Measurements from ENCODE around the gene MRPL49.
A peak's percentile ranks its signal among the peaks of the same experiment; 100 is the strongest.

Gene MRPL49

DNA sequence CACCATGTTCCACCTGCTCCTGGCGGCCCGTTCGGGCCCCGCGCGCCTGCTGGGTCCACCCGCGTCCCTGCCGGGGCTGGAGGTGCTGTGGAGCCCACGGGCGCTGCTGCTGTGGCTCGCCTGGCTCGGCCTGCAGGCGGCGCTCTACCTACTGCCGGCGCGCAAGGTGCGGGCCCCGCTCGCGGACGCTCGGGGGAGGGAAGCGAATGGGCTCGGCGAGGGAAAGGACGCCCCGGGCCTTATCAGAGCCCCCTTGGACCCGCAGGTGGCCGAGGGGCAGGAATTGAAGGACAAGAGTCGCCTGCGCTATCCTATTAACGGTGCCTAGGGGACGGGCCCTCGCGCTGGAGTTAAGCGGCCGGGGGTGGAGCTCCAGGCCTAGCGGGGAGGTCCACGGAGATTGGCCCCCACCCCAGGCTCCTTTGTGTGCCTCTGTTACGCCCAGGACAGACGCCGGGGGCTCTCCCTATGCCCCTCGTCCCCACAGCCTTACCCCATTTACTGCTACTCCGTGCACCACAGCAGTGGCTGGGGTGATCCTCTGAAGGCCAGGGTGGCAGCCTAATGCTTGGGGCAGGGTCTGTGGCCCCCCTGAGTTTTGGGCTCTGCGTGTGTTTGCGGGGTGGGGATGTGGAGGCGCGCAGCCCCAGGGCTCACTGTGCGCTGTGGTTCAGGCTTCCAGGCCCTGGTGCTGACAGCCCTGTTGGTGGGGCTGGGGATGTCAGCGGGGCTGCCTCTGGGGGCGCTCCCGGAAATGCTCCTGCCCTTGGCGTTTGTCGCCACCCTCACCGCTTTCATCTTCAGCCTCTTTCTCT is 9.4 kb upstream of the MRPL49 start:
- peak overlapping the region; percentile 30 for H2AFZ ChIP-seq (ENCODE audit: low read length, unreplicated experiment)
- H3K4me3 ChIP-seq (ENCODE audit: low read depth, low read length): peak overlapping the region; percentile 63
- peaks cover 13% of the 10 kb centered on the region for H3K79me2 ChIP-seq (ENCODE audit: control insufficient read depth, insufficient read depth, low read length, unreplicated experiment)
- no peaks in the 10 kb centered on the region for H3K36me3 ChIP-seq (ENCODE audit: insufficient read depth, low read length)
- no peaks in the 10 kb centered on the region for H3K27me3 ChIP-seq (ENCODE audit: insufficient read depth, low read length)
- no peak overlapping the region for H3K27ac ChIP-seq (ENCODE audit: low read depth, low read length)
- peaks cover 12% of the 10 kb centered on the region for H3K4me1 ChIP-seq (ENCODE audit: control insufficient read depth, insufficient read depth, low read length, unreplicated experiment)

DNA sequence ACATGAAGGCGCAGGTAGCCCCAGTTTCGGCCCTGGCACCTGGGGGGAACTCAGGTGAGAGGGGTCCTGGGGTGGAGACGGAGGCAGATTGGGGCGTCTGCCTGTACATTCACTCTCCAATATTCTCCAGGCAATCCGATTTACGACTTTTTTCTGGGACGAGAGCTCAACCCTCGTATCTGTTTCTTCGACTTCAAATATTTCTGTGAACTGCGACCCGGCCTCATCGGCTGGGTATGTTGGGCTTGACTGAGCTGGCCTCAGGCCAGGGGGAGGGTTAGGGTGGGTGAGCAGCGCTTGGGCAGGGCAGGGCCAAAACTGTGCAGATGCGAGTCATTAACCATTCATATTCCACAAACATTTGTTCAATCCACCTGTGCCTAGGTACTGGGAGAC is 8.8 kb upstream of the MRPL49 start:
- Histone ChIP-seq H3K4me1 (ENCODE audit: control insufficient read depth, insufficient read depth, low read length, unreplicated experiment) (peaks cover 12% of the 10 kb centered on the region), H2AFZ (ENCODE audit: low read length, unreplicated experiment) (no peak overlapping the region), H3K36me3 (ENCODE audit: insufficient read depth, low read length) (no peaks in the 10 kb centered on the region), H3K27ac (ENCODE audit: low read depth, low read length) (no peak overlapping the region), H3K79me2 (ENCODE audit: control insufficient read depth, insufficient read depth, low read length, unreplicated experiment) (peaks cover 13% of the 10 kb centered on the region), H3K4me3 (ENCODE audit: low read depth, low read length) (0 out of 2 replicates have a peak overlapping the region, but pooled peaks have one; percentile 63), H3K27me3 (ENCODE audit: insufficient read depth, low read length) (no peaks in the 10 kb centered on the region)

DNA sequence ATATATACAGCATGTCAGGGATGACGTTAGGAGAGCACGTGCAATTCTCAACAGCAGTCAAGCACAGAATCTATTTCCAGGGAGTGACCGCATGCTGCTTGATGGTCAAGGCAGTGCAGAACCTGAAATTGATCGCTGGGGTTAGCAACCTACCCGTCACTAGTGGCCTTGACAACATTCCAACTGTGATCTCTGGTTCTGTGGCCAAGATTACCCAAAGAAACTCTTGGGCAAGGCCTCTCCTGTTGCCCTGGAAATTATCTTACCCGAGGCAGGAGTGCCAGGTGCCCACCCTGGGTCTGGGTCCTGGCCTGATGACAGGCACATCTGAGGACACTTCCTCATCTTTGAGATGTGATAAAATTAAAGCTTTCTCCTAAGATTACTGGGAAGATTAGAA is 8.3 kb upstream of the MRPL49 start:
- Histone ChIP-seq H3K4me1 (ENCODE audit: control insufficient read depth, insufficient read depth, low read length, unreplicated experiment) (peaks cover 12% of the 10 kb centered on the region), H3K27me3 (ENCODE audit: insufficient read depth, low read length) (no peaks in the 10 kb centered on the region), H3K4me3 (ENCODE audit: low read depth, low read length) (no peak overlapping the region), H3K79me2 (ENCODE audit: control insufficient read depth, insufficient read depth, low read length, unreplicated experiment) (peaks cover 13% of the 10 kb centered on the region), H3K36me3 (ENCODE audit: insufficient read depth, low read length) (no peaks in the 10 kb centered on the region), H3K27ac (ENCODE audit: low read depth, low read length) (no peak overlapping the region), H2AFZ (ENCODE audit: low read length, unreplicated experiment) (no peak overlapping the region)

DNA sequence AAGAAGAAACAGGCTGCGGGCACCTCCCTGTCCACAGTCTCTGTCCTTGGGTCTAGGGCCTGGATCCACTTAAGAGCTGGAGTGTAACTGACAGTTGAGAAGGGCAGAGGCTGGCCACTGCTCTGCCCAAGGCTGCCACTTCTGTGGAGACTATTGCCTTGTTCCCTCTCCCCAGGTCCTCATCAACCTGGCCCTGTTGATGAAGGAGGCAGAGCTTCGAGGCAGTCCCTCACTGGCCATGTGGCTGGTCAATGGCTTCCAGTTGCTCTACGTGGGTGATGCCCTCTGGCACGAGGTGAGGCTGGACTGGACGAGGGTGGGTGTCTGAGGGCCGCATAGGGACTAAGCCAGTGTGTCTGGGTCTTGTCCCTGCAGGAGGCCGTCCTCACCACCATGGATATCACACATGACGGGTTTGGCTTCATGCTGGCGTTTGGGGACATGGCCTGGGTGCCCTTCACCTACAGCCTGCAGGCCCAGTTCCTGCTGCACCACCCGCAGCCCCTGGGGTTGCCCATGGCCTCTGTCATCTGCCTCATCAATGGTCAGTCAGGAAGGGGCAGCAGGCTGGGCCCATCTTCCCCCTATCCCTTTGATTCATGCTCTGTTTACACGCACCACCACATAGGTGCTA is 7.5 kb upstream of the MRPL49 start:
- H3K4me1 ChIP-seq (ENCODE audit: control insufficient read depth, insufficient read depth, low read length, unreplicated experiment): peaks cover 12% of the 10 kb centered on the region
- H3K27ac ChIP-seq (ENCODE audit: low read depth, low read length): no peak overlapping the region
- H3K4me3 ChIP-seq (ENCODE audit: low read depth, low read length): no peak overlapping the region

DNA sequence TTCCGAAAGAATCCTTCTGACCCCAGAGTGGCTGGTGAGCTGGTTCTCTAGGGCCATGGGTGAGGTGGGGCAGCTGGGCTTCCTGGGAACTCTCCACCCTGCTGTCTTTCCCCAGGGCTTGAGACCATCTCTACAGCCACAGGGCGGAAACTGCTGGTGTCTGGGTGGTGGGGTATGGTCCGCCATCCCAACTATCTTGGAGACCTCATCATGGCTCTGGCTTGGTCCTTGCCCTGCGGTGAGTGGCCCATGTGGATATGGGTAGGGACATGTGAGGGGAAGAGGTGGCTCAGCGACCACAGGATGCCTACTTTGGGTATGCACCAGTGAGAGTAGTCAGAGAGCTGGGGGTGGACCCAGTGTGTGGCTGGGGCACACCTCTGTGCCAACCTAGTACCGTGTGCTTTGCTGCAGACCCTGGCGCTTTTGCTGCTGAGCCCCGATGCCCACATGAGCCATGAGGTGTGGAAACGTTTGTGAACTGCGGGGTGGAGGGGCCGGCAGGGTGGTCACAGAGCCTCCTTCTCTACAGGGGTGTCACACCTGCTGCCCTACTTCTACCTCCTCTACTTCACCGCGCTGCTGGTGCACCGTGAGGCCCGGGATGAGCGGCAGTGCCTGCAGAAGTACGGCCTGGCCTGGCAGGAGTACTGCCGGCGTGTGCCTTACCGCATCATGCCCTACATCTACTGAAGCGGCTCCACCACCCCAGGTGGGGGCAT is 6.6 kb upstream of the MRPL49 start:
- Histone ChIP-seq H2AFZ (ENCODE audit: low read length, unreplicated experiment) (no peak overlapping the region), H3K4me1 (ENCODE audit: control insufficient read depth, insufficient read depth, low read length, unreplicated experiment) (peaks cover 13% of the 10 kb centered on the region), H3K27ac (ENCODE audit: low read depth, low read length) (no peak overlapping the region), H3K4me3 (ENCODE audit: low read depth, low read length) (peak overlapping the region; percentile 78; the same call in 1 of the 2 replicates), H3K27me3 (ENCODE audit: insufficient read depth, low read length) (no peaks in the 10 kb centered on the region), H3K79me2 (ENCODE audit: control insufficient read depth, insufficient read depth, low read length, unreplicated experiment) (peaks cover 24% of the 10 kb centered on the region), H3K36me3 (ENCODE audit: insufficient read depth, low read length) (peaks cover 8% of the 10 kb centered on the region; the same call in 1 of the 2 replicates)

More for the DNA sequence above, 7.5 kb upstream of the MRPL49 start:
- peaks cover 2% of the 10 kb centered on the region; the same call in 1 of the 2 replicates for H3K36me3 ChIP-seq (ENCODE audit: insufficient read depth, low read length)
- peaks cover 15% of the 10 kb centered on the region for H3K79me2 ChIP-seq (ENCODE audit: control insufficient read depth, insufficient read depth, low read length, unreplicated experiment)
- H2AFZ ChIP-seq (ENCODE audit: low read length, unreplicated experiment): no peak overlapping the region
- H3K27me3 ChIP-seq (ENCODE audit: insufficient read depth, low read length): no peaks in the 10 kb centered on the region

DNA sequence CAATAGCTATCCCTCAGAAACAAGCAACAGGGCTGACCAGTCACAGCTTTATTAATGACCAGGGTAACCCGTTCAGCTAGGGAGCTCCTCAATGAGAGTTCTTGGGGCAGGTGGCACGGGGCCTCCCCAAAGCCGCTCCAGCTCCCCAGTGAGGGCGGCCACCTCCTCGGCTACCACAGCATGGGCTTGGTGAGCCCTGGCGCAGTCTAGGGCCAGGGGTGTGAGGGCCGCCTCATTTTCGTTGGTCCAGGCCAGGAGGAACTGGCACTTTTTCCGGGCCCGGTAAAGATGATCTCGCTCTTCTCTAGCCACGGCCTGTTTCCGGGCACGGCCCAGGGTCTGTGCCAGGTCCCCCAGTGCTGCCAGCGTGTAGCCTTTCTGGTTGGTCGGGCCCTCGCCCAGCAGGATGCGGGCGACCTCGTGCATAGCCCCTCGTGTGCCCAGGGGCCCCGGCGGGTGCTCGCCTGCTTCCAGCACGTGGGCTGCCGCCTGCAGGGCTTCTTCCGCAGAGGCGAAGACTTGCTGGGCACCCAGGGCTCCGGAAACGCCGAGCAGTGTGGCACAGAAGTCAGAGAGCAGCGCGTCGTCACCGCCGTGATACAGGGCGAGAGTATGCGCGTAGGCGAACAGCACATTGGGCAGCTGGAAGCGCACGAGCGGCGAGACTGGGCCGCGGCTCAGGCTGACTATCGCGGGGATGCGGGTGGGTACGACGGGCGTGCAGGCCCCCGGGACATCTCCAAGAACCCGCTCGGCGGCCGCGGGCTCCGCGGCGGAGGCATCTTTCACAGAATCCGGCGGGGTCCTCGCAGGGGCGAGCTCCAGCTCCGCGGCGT is 5.5 kb upstream of the MRPL49 start:
- Histone ChIP-seq H3K27ac (ENCODE audit: low read depth, low read length) (peak overlapping the region; percentile 65), H3K4me3 (ENCODE audit: low read depth, low read length) (peak overlapping the region; percentile 78), H2AFZ (ENCODE audit: low read length, unreplicated experiment) (no peak overlapping the region), H3K79me2 (ENCODE audit: control insufficient read depth, insufficient read depth, low read length, unreplicated experiment) (peaks cover 34% of the 10 kb centered on the region), H3K27me3 (ENCODE audit: insufficient read depth, low read length) (no peaks in the 10 kb centered on the region), H3K4me1 (ENCODE audit: control insufficient read depth, insufficient read depth, low read length, unreplicated experiment) (peaks cover 19% of the 10 kb centered on the region), H3K36me3 (ENCODE audit: insufficient read depth, low read length) (peaks cover 13% of the 10 kb centered on the region; the same call in 1 of the 2 replicates)

DNA sequence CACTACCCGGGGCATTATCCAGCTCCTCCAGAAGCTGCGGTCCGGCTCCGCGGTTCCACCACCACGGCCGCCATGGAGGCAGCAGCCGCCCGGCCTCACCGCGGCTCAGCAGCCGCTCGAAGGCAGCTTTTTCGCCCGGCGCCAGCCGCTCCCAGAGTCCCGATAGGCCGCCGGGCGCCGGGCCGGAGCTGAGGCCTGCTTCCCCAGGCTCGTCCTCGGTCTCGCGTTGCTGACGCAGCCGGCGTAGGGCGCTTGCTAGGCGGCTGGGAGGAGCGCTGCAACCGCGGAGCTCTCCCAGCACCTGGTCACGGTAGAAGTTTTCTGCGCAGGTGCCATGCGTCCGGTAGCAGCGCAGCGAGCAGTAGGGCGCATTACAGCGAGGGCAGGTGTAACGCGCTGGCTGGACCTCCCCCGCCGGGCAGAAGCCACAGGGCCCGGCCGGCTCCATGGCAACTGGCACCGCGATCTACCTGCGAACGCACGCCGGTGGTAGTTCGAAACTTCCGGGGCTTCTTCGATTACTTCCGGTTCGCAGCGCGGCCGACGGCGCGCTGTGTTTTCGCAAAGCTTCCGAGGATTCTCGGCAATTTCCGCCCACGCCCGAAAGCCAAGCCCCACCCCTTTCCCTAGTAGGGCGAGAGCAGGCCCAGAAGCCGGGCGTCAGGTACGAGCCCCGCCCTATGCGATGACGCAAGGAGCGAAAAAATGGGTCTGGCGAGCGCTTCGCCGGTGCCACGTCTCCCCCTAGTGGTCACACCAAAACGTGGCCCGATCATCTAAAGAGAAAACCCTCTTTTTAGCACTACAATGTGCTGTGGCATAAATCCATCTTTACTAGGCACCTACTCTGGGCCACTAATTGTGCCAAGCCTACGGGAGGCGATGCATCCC is 4.7 kb upstream of the MRPL49 start, which contains the start of gene ZNHIT2:
TSS of gene ZNHIT2 (minus strand) at position 496 of the 891 bp plus-strand sequence. CDS start at position 448, 48 bp downstream.
- H3K27me3 ChIP-seq (ENCODE audit: insufficient read depth, low read length): no peaks in the 10 kb centered on the region
- peaks cover 15% of the 10 kb centered on the region for H3K4me1 ChIP-seq (ENCODE audit: control insufficient read depth, insufficient read depth, low read length, unreplicated experiment)
- no peak within 1 kb of the TSS for H2AFZ ChIP-seq (ENCODE audit: low read length, unreplicated experiment)
- peak within 1 kb of the TSS; percentile 65 for H3K27ac ChIP-seq (ENCODE audit: low read depth, low read length)
- peak within 1 kb of the TSS; percentile 78 for H3K4me3 ChIP-seq (ENCODE audit: low read depth, low read length)
- H3K36me3 ChIP-seq (ENCODE audit: insufficient read depth, low read length): peaks cover 13% of the 10 kb centered on the region; the same call in 1 of the 2 replicates
- H3K79me2 ChIP-seq (ENCODE audit: control insufficient read depth, insufficient read depth, low read length, unreplicated experiment): peaks cover 42% of the 10 kb centered on the region

DNA sequence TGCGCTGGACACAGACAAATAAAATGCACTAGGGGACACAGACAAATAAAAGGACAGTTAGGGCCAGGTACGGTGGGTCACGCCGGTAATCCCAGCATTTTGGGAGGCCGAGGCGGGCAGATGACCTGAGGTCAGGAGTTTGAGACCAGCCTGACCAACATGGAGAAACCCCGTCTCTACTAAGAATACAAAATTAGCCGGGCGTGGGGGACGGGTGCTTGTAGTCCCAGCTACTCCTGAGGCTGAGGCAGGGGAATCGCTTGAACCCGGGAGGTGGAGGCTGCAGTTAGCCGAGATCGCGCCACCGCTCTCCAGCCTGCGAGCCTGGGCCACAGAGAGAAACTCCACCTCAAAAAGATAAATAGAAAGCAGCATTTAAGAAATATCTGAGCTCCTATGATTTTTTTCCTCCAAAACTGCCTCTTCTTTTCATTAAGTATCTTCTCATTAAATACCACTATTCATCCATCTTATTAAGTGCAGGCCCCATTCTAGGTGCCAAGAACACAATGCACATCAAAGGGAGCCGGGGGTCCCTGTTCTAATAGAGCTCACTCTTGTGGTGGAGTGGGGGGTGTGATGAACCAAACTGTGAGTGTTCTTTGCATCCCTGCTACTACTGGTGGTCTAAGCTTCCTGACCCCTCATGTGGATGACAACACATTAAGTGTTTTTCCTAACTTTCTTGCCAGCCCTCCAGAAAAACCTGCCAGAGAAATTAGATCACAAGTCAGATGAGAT is 3.9 kb upstream of the MRPL49 start:
- no peak overlapping the region for H3K4me3 ChIP-seq (ENCODE audit: low read depth, low read length)
- no peak overlapping the region for H2AFZ ChIP-seq (ENCODE audit: low read length, unreplicated experiment)
- no peaks in the 10 kb centered on the region for H3K27me3 ChIP-seq (ENCODE audit: insufficient read depth, low read length)
- H3K27ac ChIP-seq (ENCODE audit: low read depth, low read length): no peak overlapping the region
- peaks cover 13% of the 10 kb centered on the region; the same call in 1 of the 2 replicates for H3K36me3 ChIP-seq (ENCODE audit: insufficient read depth, low read length)
- peaks cover 20% of the 10 kb centered on the region for H3K4me1 ChIP-seq (ENCODE audit: control insufficient read depth, insufficient read depth, low read length, unreplicated experiment)
- H3K79me2 ChIP-seq (ENCODE audit: control insufficient read depth, insufficient read depth, low read length, unreplicated experiment): peaks cover 48% of the 10 kb centered on the region

Data from ACC112 (cell line).